ENCODE data around the gene CLEC19A.

Gene CLEC19A

DNA sequence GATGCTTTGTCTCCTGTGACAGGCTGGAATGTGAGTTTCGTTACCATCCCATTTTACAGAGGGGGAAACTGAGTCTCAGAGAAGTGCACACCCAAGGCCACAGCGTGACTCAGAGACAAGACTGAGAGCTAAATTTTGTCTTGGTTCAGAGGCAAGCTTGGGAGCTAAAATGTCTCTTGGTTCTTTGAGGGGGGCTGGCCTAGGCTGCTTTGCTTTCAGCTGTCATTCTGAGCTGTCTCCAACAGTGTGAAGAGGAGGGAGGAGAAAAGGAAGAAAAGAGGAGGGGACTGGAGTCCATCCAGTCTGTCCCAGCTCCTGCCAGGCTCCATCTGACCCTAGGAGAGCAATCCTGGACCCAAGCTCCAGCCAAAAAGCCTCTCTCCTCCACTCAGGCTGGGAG is at the start of gene CLEC19A:
CLEC19A (plus strand) TSS at position 301 of the 400 bp plus-strand sequence. CDS start 121 bp downstream, outside the sequence.
- DNase-seq = no peak

DNA sequence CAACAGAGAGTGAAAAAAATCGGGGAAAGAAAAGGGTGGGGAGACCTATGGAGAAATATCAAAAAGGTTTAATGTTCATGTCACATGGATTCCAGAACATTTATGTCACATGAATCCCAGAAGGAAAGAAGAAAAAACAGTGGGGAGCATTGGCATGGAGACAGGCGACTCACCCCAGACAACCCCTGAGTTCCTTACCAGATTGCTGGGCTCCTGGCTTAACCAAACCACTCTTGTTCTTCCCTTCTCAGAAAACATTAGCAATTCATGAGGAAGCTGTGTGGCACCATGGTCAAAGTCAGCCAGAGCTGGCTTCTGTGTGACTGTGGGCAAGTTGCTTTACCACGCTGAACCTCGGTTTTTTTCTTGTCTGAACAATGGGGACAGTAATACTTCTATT is 49.6 kb upstream of the CLEC19A start:
- DNase-seq = no peak

DNA sequence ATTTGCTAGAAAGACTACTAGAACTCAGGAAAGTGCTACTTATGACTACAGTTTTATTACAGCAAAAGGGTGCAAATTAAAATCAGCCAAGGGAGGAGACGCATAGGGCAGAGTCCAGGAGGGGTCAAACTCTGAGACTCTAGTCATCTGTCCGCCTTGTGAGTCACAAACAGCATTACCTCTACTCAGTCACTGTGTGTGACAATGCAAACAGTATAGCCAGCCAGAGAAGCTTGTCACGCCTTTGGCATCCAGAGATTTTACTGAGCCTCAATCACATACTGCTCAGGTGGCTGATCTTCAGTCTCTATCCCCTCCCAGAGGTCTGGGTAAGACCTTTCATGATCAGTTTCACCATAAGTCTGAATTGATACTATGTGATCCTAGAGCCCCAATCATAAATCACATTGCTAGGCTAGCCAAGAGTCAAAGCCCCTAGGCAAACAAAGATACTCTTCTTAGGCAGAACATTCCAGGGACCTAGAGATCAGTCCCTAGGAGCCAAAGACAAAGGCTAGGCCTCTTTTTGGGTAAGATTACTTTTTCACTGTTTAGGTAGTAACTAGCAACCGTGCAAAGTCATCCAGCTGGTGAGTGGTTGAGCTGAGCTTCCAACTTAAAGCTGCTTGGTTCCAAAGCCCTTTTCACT is 48.8 kb upstream of the CLEC19A start:
- no peak for DNase-seq

DNA sequence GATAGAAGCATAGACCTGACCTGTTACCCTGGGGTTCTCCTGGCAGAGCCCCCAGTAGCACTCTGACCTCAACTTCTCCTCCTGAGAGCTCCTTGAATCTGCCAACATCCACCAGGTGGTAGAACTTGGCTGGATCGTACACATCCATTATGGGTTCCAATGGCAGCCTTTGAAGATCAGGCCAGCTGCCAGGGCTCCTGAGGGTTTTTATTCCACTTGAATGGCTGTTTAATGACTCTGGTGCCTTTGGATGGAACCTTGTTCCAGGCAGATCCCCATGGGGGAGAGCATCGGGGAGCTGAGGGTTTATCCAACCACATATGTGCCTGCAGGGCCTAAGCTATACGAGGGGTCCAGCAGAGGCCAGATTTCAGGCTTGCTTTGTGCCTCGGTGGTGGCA is 47.1 kb upstream of the CLEC19A start:
- no peak for DNase-seq

DNA sequence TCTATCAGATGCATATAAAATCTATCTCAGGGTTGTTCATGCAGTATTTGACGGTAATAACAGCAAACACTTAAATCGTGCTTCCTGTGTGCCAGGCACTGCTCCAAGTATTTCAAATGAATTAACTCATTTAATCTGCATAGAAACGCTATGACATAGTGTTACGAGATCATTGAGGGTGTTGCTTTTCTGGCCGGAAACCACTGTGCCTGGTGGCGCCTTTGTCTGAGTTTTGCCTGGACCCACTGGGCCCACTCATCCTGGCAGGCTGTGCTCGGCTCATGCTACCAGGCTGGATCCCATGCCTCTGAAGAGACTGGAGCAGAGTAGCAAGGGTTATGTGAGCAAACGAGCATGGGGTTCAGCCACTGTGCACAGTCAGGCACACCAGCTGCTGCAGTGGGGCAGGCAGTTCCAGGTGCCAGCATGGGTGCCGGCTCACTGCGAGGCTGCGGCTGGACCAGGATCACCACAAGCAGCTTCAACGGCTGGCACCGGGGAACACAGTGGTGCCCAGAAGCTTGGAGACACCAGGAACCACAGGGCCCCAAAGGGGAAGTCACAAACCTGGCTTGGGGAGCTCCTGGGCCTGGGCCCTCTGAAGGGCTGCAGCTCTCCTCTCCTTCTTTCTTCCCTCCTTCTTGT is 45.9 kb upstream of the CLEC19A start:
- no peak for DNase-seq

DNA sequence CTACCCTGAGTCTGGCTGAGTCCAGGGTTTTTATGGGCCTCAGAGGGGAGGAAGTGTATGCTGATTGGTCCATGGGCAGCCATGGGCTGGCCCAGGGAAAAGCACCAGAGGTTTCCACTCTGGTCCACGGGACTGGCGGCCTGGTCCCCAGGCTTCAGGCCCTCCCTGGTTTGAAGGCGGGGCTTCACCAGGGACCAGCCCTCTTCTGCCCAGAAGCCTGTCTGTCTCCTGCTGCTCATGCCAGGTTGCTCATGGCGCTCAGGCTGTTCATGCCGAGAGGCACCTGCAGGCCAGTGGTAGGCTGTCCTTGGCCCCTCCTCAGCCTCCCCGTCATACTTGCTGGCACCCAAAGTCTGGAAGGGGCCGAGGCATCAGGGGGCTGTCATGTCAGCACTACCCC is 45.0 kb upstream of the CLEC19A start:
- no peak for DNase-seq

DNA sequence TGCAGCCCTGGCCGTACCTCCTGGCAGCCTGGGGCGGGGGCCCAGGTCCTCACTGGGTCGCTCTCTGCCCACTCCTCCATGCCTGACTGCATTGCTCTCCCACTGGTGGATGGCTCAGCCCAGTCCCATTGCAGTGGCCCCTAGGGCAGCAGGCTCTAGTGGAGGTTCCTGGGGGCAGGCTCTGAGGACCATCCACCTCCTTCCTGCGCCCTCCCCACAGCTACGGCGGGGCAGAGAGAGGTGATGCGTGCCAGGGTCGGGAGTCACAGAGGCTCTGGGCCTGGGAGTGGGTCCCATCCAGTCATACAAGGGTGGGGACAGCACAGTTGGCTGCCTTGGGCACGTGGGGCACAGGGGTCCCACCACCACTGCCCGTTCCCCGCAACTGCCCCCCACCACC is 44.0 kb upstream of the CLEC19A start:
- no peak for DNase-seq

DNA sequence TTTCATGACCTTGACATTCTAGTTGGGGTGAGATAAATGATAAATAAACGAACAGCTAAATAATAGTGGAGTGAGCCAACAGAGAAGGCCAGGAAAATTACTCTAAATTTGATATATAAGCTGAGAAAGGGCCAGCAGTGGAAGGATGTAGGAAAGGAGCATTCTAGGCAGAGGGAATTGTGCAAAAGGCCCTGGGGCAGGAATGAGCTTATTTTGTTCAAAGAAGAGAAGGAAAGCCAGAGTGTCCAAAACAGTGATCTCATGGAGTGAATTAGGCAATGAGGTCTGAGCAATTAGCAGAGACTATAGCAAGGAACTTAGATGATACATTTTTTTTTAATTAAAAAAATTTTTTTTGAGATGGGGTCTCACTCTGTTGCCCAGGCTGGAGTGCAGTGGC is 43.3 kb upstream of the CLEC19A start:
- no peak for DNase-seq

DNA sequence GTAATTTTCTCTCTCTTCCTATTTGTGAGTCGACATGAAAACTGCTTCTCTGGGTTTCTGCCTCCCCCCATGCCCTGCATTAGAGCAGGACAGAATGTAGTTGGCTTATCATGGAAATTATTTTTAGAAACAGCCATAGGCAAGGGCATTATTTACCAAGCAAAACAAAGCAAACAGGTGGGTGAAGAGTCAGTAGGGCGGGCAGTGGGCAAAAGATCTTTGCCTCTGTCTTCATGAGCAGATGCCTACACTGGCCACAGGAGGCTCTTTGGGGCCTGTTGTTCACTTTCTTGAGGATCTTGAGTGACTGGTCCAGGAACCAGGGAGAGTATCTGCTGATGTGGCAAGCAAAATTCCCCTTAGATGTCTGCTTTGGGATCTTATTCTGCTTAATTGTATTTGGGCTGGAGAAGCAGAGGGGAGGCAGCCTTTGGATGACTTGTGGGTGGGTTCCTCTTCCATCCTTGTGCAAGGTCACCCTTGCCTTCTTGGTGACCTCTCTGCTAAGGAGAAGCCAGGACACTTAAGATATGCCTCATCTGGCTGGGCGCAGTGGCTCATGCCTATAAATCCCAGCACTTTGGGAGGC is 42.5 kb upstream of the CLEC19A start:
- no peak for DNase-seq

DNA sequence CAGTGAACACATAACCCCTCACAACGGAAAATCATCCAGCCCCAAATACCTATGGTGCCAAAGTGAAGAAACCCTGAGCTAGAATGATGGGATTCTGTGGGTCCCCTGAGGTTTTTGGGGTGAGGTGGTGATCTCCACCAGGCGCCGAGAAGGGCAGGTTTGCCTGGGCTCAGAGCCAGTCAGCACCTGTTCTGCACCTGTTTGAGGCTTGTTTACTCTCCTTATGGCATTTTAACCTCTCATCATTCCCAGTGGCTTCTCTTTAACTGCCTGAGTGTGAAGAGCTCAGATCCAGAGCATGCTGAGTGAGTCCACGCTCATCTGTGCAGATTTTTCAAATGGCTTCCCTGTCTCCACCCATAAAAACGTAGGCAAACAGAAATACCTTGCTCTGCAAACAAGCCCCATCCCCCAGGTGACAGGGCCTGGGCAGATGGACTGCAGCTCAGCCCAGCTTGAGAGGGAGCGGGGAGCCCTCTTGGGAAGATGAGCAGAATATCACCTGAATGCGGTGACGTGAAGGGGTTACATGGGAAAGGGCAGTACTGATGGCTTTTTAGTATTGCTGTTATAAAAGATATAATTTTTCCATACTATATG is 40.1 kb upstream of the CLEC19A start:
- DNase-seq = no peak

DNA sequence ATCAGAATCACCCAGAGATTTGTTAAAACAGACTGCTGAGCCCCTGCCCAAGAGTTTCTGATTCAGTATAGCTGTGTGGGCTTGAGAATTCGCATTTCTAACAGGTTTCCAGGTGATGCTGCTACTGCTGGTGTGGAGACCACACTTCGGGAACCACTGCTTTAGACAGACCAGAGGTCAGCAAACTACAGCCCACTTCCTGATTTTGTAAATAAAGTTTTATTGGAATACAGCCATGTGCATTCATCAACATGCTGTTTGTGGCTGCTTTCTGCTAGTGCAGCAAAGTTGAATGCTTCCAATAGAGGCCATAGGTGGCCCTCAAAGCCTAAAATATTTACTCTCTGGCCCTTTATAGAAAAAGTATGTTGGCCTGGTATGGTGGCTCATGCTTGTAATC is 32.6 kb upstream of the CLEC19A start:
- no peak for DNase-seq

DNA sequence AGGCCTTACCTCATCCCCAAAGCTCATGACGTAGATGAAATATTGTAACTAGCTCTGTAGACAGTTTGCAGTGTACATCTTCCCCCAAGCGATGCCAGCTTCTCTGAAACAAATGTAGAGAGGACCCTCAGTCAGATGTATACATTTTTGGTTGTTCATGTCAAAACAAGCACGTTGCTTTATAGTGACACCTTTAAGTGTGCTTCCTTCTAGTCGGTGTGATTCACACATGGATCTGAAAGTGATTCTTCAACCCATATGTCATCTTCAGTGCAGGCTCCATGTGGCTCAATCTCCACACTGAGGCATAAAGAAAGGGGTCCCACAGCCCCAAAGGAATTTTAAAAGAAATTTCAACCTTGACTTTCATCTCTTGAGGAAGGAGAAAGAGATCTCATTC is 30.9 kb upstream of the CLEC19A start:
- DNase-seq = no peak

DNA sequence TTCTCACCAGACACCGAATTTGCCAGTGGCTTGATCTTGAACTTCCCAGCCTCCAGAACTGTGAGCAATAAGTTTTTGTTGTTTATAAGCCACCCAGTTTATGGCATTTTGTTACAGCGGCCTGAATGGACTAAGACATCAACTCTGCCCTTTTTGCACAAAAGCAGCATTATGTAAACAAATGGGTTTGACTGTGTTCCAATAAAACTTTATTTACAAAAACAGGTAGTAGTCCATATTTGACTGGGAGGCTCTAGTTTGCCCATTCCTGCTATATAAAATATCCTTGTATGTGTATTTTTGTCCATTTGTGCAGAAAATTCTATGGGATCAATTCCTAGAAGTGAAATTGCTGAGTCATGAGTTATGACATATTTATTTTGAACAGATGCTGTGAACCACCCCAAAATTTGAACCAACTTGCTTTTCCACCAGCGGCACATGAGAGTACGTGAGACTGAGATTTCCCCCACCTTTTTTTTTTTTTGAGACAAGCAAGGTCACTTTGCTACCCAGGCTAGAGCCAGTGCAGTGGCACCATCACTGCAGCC is 21.3 kb upstream of the CLEC19A start:
- no peak for DNase-seq

DNA sequence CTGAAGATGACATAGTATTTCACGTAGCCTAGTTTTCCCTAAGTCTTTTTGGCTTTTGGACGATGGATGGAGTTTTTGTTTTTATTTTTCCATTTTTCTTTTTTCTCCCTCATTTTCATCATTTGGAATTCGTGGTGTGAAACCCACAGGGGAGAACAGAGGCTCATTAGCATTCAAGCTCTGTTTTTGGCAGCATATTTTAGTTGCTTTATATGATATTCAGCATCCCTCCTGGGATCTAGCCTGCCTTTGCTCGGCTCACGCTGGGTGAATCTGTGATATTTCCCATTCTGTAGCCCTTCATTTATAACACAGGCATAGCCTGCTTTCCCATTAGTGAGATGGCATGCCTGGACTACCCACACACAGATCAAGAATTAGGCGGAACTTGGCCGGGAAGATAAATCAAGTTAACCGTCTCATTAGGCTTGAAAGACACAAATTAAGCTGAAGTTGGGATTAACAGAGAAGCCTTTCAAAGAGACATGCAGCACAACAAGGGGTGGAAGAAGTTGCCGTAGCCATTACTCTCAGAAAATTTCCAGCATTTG is 20.1 kb upstream of the CLEC19A start:
- DNase-seq = no peak

DNA sequence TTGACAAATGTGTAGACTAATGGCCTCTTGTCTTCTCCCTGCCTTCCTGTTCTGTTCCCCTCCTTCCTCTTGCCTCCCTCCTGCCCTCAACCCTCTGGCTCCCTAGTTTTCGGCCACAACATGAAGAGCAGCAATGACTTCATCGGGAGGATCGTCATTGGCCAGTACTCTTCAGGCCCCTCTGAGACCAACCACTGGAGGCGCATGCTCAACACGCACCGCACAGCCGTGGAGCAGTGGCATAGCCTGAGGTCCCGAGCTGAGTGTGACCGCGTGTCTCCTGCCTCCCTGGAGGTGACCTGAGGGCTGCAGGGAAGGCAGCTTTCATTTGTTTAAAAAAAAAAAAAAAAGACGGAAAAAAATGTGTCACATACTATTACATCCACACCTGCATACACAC is 18.8 kb upstream of the CLEC19A start:
- DNase-seq = no peak

DNA sequence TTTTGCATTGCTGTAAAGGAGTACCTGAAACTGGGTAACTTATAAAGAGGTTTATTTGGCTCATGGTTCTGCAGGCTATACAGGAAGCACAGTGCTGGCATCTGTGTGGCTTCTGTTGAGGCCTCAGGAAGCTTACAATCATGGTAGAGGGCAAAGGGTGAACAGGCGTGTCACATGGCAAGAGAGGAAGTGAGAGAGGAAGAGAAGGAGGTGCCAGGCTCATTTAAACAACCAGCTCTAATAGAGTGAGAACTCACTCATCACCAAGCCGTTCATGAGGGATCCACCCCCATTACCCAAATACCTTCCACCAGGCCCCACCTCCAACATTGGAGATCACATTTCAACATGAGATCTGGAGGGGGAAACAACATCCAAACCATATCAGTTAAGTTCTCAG is 16.4 kb upstream of the CLEC19A start:
- DNase-seq = no peak

DNA sequence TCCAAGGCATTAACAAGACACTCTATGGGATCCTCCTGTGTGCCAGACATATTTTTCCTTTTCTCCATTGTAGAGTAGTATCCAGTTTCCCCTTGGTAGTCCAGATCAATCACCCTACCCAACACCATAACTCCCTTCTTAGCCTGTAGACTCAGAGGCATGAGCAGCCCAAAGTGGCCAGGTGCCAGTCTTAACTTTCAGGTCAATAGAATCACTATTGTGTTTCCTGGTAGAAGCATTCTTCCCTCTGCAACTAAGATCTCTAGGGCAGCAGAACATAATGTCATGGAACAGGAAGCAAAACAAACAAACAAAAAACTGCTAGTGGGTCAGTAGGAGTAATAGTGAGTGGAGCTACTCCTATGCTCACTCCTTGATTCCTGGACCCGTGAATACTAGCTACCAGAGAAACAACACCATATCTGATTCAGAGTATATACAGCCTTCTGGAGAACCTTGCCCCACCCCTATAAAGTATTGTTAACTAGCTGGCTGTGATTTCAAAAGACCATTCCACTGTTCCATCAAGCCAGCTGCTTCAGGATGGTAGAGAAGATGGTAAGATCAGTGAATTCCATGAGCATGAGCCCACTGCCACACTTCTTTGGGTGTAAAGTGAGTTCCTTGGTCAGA is 11.2 kb upstream of the CLEC19A start:
- DNase-seq = no peak

DNA sequence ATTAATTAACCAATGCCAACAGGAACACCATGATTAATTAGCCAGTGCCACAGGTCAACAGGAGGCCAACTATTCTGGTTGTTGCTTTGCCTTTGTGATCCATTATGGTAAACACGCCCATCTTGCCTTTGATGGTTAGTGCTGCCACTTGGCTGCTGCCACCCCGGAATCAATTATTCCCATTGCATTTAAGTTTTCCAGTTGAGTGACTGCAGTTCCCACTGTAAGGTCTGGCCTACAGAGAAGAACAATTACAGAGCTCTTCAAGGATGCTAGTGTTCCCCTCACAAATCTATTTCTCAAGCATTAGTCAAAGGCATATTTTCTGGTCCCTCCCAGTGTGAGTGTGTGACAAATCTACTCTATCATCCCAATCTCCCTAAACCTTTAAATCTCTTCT is 7.1 kb upstream of the CLEC19A start:
- DNase-seq = no peak

DNA sequence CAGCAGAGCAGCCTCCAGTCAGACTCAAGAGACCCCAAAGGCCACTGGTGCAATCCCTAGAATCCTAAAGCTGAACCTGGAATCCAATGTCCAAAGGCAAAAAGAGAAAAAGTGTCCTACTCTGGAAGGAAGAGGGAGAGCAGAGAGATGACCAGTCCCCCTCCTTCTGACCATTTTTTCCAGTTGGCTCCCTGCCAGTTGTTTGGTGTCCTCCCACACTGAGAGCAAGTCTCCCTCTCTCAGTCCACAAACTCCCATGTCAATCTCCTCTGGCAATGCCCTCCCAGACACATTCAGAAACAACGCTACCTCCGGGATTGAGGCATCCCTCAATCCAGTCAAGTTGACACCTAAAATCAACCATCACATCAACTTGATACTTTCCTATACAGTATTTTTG is 4.3 kb upstream of the CLEC19A start:
- no peak for DNase-seq

DNA sequence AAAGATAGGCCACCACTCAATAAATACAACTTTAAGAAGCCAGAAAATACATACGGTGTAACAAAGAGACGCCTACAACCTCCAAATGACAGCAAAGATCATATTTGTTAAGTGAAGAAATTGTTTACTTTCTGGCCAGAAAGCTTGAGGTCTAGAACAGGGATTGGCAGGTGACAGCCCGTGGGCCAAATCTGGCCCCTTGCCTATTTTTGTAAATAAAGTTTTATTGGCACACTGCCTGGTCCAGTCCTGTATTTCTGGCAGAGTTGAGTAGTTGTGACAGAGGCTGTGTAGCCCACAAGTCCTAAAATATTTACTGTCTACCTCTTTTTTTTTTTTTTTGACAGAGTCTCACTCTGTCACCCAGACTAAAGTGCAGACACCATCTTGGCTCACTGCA is 3.4 kb upstream of the CLEC19A start:
- no peak for DNase-seq

DNA sequence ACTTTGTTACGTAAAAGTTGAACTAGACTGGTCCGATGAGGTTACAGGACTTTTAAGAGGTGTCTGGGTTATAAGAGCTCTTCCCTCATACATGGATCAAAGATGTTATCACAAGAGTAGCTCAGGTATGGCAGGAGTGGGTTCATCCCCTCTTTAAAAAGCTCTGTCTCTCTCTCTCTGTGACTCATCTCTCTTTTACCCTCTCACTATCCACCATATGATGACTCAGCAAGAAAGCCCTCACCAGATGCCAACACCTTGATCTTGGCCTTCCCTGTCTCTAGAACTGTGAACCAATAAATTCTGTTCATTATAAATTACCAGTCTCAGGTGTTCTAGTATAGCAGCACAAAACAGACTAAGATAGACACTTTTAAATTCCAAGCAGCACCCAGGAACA is 1.9 kb upstream of the CLEC19A start:
- DNase-seq = no peak

DNA sequence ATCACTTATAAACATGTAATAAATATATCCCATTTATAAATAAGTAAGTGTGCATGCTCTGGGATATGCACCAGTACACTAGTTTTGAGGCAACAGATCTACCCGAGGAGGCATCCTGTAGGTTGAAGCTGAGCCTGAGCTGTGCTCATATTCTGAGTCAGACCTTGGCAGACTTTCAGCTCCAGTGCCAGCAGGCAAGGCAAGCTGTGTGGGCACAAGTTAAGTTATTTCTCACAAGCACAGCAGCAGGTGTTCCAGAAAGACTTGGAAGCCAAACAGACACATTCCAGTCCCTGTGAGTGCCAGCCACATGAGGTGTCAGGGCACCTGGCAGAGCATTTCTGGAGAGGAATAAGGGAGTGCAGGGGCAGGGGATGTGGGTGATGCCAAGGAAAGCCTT is 1.3 kb upstream of the CLEC19A start:
- no peak for DNase-seq

DNA sequence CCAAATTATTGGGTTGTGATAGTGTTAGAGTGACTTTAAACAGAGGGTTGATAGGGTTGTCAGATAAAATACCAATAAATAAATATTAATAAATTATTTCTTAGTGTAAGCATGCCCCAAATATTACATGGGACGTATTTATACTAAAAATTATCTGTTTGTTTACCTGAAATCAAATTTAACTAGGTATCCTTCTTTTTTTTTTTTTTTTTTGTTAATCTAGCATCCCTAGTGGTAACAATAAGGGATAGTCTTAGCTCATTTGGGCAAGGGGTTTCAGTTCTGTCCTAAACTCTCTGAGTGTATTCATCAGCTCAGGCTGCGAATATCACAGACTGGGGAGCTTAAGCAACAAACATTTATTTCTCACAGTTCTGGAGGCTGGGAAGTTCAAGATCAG is 1.3 kb downstream of the CLEC19A start:
- no peak for DNase-seq

Data from CD4-positive, alpha-beta T cell treated with Interferon alpha-2 for 1 hour (primary cell).